Fibroblast of villous mesenchyme (primary cell): Measurements from ENCODE around the gene GPR37L1. TPM values are rescaled to one million over a fixed set of nuclear protein-coding genes. Genes with fewer than 3 reads are reported as not detected.
A peak's percentile ranks its signal among the peaks of the same experiment; 100 is the strongest.
"Not testable (repeated sequence)": the region's sequence is repeated elsewhere in the genome, so short reads cannot be mapped to it uniquely, and the experiment has no call there.

Experiments used
- DNase-seq: peaks from one replicate; pipeline ENCODE4 v3.0.0-alpha.2; 2010; ENCODE audit warnings: low read depth
- H3K4me3 ChIP-seq: 2 replicates; pipeline ENCODE4 v1.5.1; 2011; ENCODE audit warnings: low read depth, mild to moderate bottlenecking, low read length
- total RNA-seq: library from RNA; depleted of rRNA; stranded (reverse); fragments of >200 nt; gene quantifications from 2 replicates; pipeline ENCODE4 v1.2.3, GENCODE V29; 2012
- TF ChIP-seq, protein P1 (sequence below): IDR thresholded peaks from 2 replicates; pipeline ENCODE4 v1.5.1; 2012; ENCODE audit warnings: low read depth, mild to moderate bottlenecking, low read length; ENCODE audit not compliant: insufficient read depth

GPR37L1 gene
- total RNA-seq, 1 donor, result under 0.01 TPM

DNA sequence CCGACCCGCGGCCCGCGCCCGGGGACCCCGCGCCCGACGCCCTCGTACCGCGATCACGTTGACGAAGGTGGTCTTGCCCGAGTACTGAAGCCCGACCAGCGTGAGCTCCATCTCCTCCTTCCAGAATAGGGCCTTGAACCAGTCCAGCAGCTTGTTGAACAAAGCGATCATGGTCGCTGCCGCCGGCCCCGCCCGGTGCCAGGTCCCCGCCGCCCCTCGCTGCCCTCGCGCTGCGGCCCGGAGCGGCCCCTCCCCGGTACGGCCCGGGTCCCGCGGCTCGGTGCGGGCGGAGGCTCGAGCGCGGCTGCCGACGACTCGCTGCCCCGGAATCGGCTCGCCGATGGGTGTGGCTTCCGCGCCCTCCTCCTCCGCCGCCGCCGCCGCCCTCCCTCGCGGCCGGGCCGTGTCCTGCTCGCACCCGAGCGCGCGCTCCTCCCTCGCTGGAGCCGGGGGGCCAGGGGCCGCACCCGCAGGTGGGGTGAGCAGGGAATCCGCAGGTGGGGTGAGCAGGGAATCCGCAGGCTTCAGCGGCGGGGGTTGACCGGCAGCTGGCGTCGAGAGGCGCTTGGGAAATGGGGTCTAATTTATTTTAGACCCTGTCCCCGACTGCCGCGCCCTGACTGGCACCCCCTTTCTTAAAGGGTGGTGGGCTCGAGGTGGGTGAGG lies 21.8 kb downstream of the GPR37L1 start, which contains the start of gene ARL8A:
ARL8A (minus strand) TSS at position 336 of the 666 bp plus-strand sequence; CDS start at position 171, 165 bp downstream.
- TF ChIP-seq, protein P1, sequence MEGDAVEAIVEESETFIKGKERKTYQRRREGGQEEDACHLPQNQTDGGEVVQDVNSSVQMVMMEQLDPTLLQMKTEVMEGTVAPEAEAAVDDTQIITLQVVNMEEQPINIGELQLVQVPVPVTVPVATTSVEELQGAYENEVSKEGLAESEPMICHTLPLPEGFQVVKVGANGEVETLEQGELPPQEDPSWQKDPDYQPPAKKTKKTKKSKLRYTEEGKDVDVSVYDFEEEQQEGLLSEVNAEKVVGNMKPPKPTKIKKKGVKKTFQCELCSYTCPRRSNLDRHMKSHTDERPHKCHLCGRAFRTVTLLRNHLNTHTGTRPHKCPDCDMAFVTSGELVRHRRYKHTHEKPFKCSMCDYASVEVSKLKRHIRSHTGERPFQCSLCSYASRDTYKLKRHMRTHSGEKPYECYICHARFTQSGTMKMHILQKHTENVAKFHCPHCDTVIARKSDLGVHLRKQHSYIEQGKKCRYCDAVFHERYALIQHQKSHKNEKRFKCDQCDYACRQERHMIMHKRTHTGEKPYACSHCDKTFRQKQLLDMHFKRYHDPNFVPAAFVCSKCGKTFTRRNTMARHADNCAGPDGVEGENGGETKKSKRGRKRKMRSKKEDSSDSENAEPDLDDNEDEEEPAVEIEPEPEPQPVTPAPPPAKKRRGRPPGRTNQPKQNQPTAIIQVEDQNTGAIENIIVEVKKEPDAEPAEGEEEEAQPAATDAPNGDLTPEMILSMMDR, result no peak
- peak within 1 kb of the TSS; percentile 88 for H3K4me3 ChIP-seq
- peak; percentile 28 for DNase-seq

DNA sequence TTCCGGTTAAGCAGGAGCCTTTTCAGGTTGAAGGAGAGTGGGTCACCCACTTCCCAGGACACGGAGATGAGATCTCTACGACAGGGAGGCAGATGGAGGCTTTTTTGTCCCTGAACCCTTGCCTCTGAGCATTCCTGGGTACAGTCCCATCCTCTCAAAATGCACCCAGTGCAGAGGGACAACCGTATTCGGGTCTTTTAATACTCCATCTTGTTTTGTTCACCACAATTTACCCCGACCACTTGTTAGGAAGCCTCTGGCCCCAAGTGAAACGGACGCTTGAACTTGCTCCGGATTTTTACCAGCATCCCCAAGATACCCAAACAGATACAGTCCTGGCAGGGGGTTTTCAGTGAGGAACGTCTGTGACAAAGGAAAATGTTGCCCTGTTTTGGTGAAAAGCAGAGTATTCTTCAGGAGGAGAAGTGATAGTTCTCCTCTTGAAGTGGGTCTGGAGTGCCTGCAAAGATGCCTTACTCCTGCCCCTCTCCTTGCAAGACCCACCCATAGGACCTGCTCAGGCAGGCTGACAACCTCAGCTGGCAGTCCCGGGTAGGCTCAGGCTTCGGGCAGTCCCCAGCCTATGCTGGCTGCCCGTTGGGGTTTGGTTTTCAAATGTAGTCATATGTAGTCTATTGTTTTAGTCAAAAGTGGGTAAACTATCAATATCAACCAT lies 22.5 kb downstream of the GPR37L1 start:
- TF ChIP-seq, protein P1, result no peak
- peak overlapping the region; percentile 88 for H3K4me3 ChIP-seq
- DNase-seq, result no peak

DNA sequence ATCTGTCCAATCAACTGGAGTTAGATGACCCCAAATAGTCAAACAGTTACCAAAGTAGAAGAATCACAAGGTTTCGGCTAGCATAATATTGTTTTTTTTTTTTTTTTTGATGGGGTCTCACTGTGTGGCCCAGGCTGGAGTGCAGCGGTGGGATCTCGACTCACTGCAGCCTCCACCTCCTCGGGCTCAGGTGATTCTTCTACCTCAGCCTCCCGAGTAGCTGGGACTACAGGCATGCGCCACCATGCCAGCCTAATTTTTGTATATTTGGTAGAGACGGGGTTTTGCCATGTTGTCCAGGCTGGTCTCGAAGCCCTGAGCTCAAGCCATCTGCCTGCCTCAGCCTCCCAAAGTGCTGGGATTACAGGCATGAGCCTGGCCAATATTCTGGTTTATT lies 23.0 kb downstream of the GPR37L1 start:
- H3K4me3 ChIP-seq, DNase-seq: not testable (repeated sequence)

DNA sequence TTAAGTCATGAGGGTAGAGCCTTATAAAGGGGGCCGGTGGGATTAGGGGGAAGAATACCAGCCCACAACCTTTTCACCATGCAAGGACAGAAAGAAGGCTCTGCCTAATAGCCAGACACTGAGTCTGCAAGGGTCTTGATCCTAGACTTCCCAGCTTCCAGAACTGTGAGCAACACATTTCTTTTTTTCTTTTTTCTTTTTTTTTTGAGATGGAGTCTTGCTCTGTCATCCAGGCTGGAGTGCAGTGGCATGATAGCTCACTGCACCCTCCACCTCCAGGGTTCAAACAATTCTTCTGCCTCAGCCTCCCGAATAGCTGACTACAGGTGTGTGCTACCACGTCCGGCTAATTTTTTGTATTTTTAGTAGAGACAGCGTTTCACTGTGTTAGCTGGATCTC lies 23.6 kb downstream of the GPR37L1 start:
- H3K4me3 ChIP-seq, result no peak overlapping the region
- TF ChIP-seq, protein P1, result no peak
- DNase-seq, result no peak

DNA sequence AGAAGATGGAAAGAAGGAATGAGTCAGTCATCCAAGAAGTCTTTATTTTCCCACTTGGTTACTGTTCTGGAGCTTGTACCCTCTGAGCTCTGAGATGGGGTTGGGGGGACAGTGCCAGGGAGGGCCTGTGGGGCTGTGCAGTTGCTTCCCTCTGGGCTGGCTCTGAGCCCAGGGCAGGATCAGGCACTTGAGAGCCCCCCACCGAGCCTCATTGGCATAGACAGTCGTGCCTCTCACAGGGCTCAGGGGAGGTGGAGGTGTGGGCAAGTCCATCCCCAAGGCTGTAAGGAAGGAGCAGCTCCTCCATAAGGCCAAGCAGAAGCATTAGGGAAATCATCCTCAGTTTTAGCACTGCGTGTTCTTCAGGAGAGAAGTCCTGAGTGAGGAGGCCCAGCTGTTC lies 24.3 kb downstream of the GPR37L1 start:
- DNase-seq, result no peak
- no peak overlapping the region for H3K4me3 ChIP-seq
- TF ChIP-seq, protein P1, result no peak

DNA sequence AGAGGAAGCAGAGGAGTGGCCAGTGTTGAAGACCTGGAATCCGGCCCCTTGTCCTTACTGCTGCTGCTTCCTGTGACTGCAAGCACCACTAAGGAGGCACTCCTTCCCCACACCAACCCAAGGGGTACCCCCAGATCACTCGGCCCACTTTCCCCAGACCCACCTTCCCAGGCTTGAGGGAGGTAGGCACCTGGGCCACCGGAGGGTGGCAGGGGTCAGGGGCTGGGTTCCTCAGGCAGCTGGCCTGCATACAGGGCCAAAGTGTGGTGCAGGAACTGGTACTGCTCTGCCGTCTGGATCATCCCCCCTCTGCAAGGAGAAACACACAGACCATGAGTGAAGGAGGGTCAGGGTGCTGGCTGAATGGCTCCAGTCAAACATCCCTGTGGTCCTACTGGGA lies 25.7 kb downstream of the GPR37L1 start:
- no peak overlapping the region for H3K4me3 ChIP-seq
- TF ChIP-seq, protein P1, result no peak
- no peak for DNase-seq

DNA sequence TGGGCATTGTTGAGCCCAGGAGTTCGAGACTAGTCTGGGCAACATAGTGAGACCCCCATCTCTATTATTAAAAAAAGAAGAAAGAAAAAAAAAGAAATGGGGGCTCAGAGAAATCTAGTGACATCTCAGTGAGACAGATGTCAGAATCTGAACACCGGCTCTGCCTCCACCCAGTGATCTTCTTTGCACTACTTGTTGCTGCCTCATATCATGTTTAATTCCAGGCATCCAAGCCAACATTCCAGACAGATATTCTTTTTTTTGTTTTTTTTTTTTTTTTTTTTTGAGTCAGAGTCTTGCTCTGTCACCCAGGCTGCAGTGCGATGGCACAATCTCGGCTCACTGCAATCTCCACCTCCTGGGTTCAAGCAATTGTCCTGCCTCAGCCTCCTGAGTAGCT lies 26.8 kb downstream of the GPR37L1 start:
- no peak for DNase-seq
- H3K4me3 ChIP-seq, result no peak overlapping the region
- TF ChIP-seq, protein P1, result no peak
